SU-DHL-6 (cell line): ENCODE measurements around the gene SELENOK.
A peak's percentile ranks its signal among the peaks of the same experiment; 100 is the strongest.
"Not testable (repeated sequence)": the region's sequence is repeated elsewhere in the genome, so short reads cannot be mapped to it uniquely, and the experiment has no call there.

Experiments
- H2AFZ ChIP-seq: fragments of 200-600 bp; sonication (generic); 2 replicates; pipeline ENCODE4 v1.6.1; 2014; ENCODE audit warnings: low read depth, mild to moderate bottlenecking, moderate library complexity, mixed read lengths, antibody characterized with exemption, low read length; ENCODE audit not compliant: severe bottlenecking
- H3F3A ChIP-seq: fragments of 200-600 bp; shearing (Covaris generic); 2 replicates; pipeline ENCODE4 v1.6.0; 2016; ENCODE audit warnings: antibody characterized with exemption, mild to moderate bottlenecking; ENCODE audit not compliant: insufficient read depth
- H3K27ac ChIP-seq: fragments of 200-600 bp; sonication (generic); 2 replicates; pipeline ENCODE4 v1.5.1; 2016; ENCODE audit warnings: low read depth, mild to moderate bottlenecking, low read length, moderate library complexity, mixed read lengths
- H3K27me3 ChIP-seq: fragments of 200-600 bp; sonication (generic), shearing (Covaris generic); 2 replicates; pipeline ENCODE4 v1.6.0; 2014; ENCODE audit warnings: mild to moderate bottlenecking, low read length
- H3K36me3 ChIP-seq: fragments of 200-600 bp; sonication (generic); 2 replicates; pipeline ENCODE4 v1.6.1; 2014; ENCODE audit warnings: mild to moderate bottlenecking, low read length, mixed read lengths
- H3K4me2 ChIP-seq: fragments of 300-600, 200-600 bp; shearing (Covaris generic), sonication (generic); 2 replicates; pipeline ENCODE4 v1.6.0; 2014; ENCODE audit warnings: low read length, low read depth, mild to moderate bottlenecking; ENCODE audit not compliant: poor library complexity, severe bottlenecking
- H3K4me3 ChIP-seq: fragments of 200-600 bp; sonication (generic); 2 replicates; pipeline ENCODE4 v1.5.1; 2014; ENCODE audit warnings: antibody characterized with exemption, low read length, mild to moderate bottlenecking, mixed read lengths; ENCODE audit not compliant: insufficient read depth, poor library complexity, severe bottlenecking
- H3K79me2 ChIP-seq: fragments of 200-600 bp; sonication (generic); 2 replicates; pipeline ENCODE4 v1.6.1; 2014; ENCODE audit warnings: mild to moderate bottlenecking, low read length, moderate library complexity; ENCODE audit not compliant: insufficient read depth
- H3K9ac ChIP-seq: fragments of 200-600 bp; sonication (generic); 2 replicates; pipeline ENCODE4 v1.7.0; 2014; ENCODE audit warnings: mild to moderate bottlenecking, low read length
- H3K9me2 ChIP-seq: fragments of 200-600 bp; sonication (generic); replicated peaks from 2 replicates; pipeline ENCODE4 v1.6.1; 2014; ENCODE audit warnings: low read length; ENCODE audit not compliant: insufficient read depth
- H3K9me3 ChIP-seq: fragments of 200-600 bp; sonication (generic); 2 replicates; pipeline ENCODE4 v1.6.1; 2014; ENCODE audit warnings: low read length, mixed read lengths; ENCODE audit not compliant: insufficient read depth
- H4K20me1 ChIP-seq: fragments of 200-600 bp; sonication (generic); 2 replicates; pipeline ENCODE4 v1.6.1; 2014; ENCODE audit warnings: low read depth, mild to moderate bottlenecking, antibody characterized with exemption, low read length, moderate library complexity, mixed read lengths
- CTCF ChIP-seq: fragments of 200-600 bp; sonication (generic); IDR thresholded peaks from one replicate; pipeline ENCODE4 v1.5.1; 2017; ENCODE audit warnings: antibody characterized with exemption, mild to moderate bottlenecking, low read length, moderate library complexity; ENCODE audit not compliant: insufficient read depth, poor library complexity, severe bottlenecking
- EZH2phosphoT487 ChIP-seq: fragments of 200-600 bp; sonication (generic), shearing (Covaris generic); conservative IDR thresholded peaks from 2 replicates; pipeline ENCODE4 v1.6.1; 2018; ENCODE audit warnings: mild to moderate bottlenecking, antibody characterized with exemption, low read length, moderate library complexity, mixed read lengths

Gene SELENOK

DNA sequence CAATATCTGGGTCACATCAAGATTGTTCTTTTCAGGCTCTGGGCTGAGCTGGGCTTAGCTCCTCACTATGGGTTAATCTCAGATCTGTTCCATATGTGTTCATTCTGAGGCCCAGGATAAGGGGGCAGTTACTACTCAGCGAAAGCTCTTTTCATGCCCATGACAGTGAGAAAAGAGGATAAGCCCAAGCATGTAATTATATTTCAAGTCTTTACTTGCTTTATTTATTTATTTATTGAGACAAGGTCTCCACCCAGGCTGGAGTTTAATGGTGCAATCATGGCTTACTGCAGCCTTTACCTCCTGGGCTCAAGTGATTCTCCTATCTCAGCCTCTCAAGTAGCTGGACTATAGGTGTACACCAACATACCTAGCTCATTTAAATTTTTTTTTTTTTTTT, 44.7 kb upstream of the SELENOK start:
- H3K27me3 ChIP-seq, result no peaks in the 10 kb centered on the region
- H3K9me3 ChIP-seq, result no peaks in the 10 kb centered on the region
- no peaks in the 10 kb centered on the region for H4K20me1 ChIP-seq
- TF ChIP-seq CTCF (no peak), EZH2phosphoT487 (no peak)
- no peaks in the 10 kb centered on the region for H3F3A ChIP-seq
- H3K79me2 ChIP-seq, result no peaks in the 10 kb centered on the region
- no peak overlapping the region for H3K4me2 ChIP-seq
- no peak overlapping the region for H2AFZ ChIP-seq
- no peaks in the 10 kb centered on the region for H3K9me2 ChIP-seq
- no peaks in the 10 kb centered on the region for H3K36me3 ChIP-seq
- H3K4me3 ChIP-seq, result no peak overlapping the region
- H3K9ac ChIP-seq, result no peak overlapping the region
- no peak overlapping the region for H3K27ac ChIP-seq

DNA sequence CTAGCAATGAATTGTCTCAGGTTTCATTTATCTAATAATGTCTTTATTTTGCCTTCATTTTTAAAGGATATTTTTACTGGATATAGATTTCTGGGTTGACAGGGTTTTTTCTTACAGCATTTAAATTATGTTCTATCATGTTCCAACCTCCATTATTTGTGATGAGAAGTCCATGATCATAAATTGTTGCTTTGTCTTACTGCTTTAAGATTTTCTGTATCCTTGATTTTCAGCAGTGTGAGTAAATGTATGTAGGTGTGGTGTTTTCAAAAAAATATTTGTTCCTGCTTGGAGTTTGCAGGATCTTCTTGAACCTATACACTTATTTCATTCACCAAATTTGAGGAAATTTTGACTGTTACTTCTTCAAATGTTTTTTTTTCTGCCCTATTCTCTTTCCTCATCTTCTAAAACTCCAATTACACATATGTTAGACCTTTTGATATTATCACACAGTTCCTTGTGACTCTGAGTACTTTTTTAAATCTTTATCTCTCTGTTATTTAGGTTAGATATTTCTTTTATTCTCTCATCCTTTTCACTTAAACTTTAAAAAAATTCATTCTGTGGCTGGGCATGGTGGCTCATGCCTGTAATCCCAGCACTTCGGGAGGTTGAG, 43.7 kb upstream of the SELENOK start:
- H3K79me2 ChIP-seq, result no peaks in the 10 kb centered on the region
- H3K27ac ChIP-seq, result no peak overlapping the region
- no peaks in the 10 kb centered on the region for H3F3A ChIP-seq
- TF ChIP-seq CTCF, result no peak
- TF ChIP-seq EZH2phosphoT487, result no peak
- H4K20me1 ChIP-seq, result no peaks in the 10 kb centered on the region
- no peak overlapping the region for H3K4me2 ChIP-seq
- H2AFZ ChIP-seq, result no peak overlapping the region
- no peaks in the 10 kb centered on the region for H3K36me3 ChIP-seq
- H3K4me3 ChIP-seq, result no peak overlapping the region
- no peaks in the 10 kb centered on the region for H3K27me3 ChIP-seq
- no peaks in the 10 kb centered on the region for H3K9me2 ChIP-seq
- H3K9me3 ChIP-seq, result no peaks in the 10 kb centered on the region
- no peak overlapping the region for H3K9ac ChIP-seq

DNA sequence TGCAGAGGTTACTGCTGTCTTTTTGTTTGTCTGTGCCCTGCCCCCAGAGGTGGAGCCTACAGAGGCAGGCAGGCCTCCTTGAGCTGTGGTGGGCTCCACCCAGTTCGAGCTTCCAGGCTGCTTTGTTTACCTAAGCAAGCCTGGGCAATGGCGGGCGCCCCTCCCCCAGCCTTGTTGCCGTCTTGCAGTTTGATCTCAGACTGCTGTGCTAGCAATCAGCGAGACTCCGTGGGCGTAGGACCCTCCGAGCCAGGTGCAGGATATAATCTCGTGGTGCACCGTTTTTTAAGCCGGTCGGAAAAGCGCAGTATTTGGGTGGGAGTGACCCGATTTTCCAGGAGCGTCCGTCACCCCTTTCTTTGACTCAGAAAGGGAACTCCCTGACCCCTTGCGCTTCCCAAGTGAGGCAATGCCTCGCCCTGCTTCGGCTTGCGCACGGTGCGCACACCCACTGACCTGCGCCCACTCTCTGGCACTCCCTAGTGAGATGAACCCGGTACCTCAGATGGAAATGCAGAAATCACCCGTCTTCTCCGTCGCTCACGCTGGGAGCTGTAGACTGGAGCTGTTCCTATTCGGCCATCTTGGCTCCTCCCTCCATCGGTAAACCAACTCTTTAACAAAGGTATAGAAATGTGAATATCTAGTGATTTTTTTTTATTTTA, 35.7 kb upstream of the SELENOK start:
- H3K9me3 ChIP-seq, H3K4me3 ChIP-seq, H3K9me2 ChIP-seq, H2AFZ ChIP-seq, H3F3A ChIP-seq, H4K20me1 ChIP-seq, H3K9ac ChIP-seq, H3K79me2 ChIP-seq, H3K4me2 ChIP-seq, H3K27ac ChIP-seq, H3K27me3 ChIP-seq, H3K36me3 ChIP-seq: not testable (repeated sequence)

DNA sequence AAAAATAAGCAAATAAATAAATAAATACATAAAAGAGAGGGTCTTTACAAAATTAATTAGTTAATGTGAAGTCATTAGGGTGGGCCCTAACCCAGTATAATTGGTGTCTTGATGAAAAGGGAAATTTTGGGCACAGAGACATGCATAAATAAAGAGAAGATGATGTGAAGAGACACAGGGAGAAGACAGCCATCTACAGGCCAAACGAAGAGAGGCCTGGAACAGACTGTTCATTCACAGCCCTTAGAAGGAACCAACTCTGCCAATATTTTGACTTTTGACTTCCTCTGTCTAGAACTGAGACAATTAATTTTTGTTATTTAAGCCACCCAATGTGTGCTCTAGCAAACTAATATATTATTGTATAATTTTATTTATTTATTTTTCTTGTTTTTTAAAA, 29.6 kb upstream of the SELENOK start:
- Histone ChIP-seq H3K9me2 (no peaks in the 10 kb centered on the region), H3K36me3 (no peaks in the 10 kb centered on the region), H3K4me2 (no peak overlapping the region), H3K27ac (no peak overlapping the region), H3K27me3 (no peaks in the 10 kb centered on the region), H4K20me1 (0 out of 2 replicates have a peak, but pooled peaks cover 2% of the 10 kb centered on the region), H3K79me2 (no peaks in the 10 kb centered on the region), H3K4me3 (no peak overlapping the region), H2AFZ (no peak overlapping the region), H3K9ac (no peak overlapping the region), H3K9me3 (no peaks in the 10 kb centered on the region), H3F3A (no peaks in the 10 kb centered on the region)
- TF ChIP-seq EZH2phosphoT487 (no peak), CTCF (peak; percentile 37)
